GM19043 (cell line): ENCODE results near the gene NTNG1.

ENCODE experiments used
- ATAC-seq: cut with Tn5 transposase; IDR thresholded peaks from one replicate; pipeline ENCODE4 v1.9.1; 2021; ENCODE audit warnings: low read depth; ENCODE audit not compliant: unreplicated experiment

The NTNG1 gene

DNA sequence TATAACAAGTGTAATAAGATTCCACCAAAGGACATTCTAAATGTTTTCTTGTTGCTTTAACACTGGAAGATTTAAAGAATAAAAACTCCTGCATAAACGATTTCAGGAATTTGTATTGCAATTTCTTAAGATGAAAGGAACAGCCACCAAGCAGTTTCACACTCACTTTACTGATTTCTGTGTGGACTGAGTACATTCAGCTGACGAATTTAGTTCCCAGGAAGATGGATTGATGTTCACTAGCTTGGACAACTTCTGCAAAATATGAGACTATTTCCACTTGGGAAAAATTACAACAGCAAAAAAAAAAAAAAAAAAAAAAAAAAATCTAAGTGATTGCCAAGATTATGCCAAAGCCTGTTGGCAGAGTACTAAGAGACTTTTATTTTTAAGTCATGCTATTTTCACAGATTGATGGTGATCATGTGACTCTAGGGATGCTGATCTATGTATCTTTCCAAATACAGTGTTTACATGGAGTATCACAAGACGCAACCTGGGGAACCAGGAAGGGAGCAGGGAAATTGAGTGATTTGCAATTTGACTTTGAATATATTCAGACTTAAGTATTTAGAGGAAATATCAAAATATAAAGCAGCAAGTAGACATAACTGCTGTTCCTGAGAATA, 341.0 kb downstream of the NTNG1 start:
- ATAC-seq, result no peak

DNA sequence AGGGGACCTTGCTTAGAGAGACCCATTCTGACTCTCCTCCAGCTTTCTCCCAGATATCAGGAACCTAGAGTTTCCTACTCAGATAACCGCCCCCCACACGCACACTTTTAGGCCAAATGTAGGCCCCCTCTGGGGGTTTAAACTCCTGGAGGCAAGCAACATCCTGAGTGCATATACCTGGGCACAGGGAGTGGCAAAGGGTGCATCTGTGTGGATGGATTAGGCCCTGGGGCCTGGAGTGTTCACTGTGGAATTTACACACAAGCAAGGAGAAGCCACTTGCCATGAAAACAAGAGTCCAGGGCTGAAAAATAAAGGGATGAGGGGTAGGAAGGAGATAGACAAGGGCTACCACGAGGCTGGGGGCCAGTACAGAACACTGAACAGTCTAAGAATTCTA, 343.1 kb downstream of the NTNG1 start:
- ATAC-seq, result no peak

DNA sequence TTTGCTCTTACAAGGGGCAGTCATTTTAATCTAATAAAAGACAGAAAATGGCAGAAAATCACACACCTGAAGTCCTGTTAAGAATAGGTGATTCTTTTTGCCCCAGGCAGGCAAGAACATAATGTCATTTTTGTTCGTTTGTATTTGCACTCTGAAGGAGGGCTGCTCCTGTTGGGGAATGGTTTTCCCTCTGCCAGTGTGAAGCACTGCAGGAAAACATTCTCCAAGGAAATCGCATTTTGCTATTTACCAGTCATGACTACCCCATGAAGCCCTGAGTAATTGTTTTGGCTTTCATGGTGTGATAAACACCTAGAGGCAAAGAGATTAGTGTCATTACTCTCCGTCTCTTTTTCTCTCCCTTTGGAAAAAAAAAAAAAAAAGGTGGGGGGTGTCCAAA, 345.5 kb downstream of the NTNG1 start:
- no peak for ATAC-seq

DNA sequence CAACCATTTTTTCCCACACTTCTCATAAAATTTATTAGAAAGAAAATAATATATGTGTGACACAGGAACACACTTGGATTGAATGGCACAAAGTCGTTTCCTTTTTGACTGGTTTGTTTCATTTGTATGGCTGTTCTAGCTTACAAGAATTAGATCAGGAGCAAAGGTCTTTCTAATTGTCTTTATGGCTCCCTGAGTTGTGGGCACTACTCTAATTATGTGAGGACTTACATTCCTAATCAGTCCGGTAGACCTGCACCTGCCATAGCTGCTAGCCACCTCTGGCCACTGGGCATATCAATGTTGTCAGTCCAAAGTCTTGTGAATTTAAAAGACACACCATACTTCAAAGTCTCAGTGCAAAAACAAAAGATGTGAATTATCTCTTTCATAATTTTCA, 346.7 kb downstream of the NTNG1 start:
- ATAC-seq, result no peak

DNA sequence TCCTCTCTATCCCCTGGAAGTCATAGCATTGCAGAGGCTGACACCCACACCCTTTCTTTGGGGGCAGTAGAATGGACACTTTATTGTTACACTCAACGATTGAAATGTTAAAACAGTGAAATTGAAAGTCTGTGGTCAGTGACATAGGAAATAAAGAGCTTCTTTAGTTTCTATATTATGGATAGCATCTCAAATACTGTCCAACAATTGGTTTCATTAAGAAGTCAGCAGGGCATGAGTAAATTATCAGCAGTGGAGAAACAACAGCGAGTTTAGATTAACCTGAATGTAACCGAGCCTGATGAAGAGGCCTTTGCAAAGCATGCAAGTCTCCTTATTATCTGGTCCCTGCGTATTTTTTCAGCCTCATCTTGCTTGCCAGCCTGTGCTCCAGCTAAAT, 350.7 kb downstream of the NTNG1 start:
- ATAC-seq, result no peak

DNA sequence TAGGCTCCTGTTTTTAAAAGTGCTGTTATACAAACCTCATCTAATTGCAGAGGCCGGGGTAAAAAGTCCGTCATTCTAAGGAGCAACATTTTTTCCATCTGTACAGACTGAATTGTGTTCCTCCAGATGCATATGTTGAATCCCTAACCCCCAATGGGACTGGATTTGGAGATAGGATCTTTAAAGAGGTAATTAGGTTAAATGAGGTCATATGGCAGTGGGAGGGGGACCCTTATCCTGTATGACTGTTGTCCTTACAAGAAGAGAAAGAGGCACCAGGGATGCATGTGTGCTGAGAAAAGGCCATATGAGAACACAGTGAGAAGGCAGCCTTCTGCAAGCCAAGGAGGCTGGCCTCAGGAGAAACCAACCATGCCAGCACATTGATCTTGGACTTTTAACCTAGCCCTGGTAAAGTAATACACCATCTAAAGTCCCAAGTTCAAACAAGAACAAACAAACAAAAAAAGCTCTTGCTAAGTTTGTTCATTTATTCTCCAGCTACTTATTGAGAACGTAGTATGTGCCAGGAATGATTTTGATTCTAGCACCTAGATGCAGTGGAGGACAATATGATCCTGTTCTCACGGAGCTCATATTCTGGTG, 352.4 kb downstream of the NTNG1 start:
- ATAC-seq, result no peak

DNA sequence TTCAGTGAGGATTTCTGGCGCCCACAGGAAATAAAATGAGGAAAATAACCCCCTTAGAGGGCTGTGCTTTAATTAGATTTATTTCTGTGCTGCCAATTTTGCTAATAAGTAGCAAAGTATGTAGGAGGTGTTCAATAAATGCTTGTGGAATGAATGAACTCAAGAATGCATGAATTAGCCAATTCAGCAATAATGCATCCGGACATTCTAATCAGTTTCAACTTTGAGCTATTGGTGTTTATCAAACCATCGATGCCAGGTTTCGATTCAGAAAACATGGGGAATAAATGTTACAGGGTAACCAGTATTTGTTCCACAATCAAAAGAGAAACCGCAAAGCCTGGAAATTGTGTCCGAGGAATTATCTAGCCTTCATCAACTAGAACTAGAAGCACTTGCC, 353.2 kb downstream of the NTNG1 start:
- ATAC-seq, result no peak

DNA sequence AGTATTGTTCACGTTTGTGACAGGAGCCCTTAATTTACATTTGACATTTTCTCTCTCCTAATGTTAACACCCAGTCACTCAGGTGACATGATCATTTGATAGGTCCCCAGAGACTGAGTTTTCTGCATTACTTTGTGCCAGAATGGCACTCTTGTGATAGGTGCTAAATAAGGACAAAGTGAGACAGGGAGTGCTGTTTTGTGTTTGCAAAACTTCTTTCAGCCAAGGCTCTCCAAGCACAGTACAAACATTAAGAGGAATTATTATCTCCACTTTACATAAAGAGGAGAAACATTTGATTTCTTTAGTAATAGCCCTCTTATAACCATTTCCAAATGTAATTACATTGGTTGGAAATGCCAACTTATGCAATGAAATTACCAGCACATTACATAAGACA, 355.2 kb downstream of the NTNG1 start:
- ATAC-seq, result no peak

DNA sequence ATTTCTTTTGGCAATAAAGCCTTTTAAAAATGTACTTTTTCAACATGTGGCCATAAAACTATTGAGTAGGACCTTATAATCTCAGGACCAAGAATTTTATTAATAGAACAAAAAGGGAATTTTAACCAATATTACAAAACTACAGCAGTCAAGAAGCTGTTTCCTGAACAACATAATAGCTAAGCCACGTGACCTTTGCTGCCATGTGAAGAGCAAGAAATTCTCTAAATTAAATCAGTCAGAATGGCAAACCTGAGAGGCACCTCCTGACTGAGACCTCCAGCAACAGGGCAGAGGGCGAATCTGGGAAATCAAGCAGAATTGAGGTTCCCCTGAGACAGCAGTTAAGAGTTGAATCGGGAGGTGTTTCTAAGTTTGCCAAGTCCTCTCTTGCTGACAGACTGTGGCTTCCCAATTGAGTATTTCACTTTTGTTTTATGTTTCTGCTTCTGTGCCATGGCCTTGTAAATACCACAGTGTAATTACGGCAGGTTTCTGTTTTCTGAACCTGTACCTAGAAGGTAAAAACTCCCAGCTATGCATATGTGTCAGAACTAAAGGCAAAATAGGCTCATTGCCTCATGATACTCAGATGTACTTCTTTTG, 358.4 kb downstream of the NTNG1 start:
- peak; percentile 92 for ATAC-seq

DNA sequence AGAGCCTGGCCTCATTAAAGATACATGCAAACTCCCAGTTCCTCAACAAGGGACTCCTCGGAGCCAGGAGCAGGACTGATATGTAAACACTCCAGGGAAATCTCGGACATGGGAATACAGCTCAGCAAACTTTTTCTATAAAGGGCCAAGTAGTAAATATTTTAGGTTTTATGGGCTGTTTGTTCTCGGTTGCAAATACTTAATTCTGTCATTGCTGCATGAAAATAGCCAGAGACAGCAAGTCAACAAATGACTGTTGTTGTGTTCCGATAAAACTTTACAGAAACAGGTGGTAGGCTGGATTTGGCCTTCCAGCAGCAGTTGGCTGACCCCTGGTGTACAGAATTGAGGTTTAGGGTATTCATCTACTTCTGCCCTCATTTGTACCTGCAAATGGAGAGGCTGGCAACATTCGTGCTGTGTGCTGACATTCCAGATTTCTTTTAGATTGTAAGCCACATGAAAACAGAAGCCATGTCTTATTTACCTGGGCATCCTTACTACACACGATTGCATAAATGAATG, 360.3 kb downstream of the NTNG1 start:
- ATAC-seq, result no peak

DNA sequence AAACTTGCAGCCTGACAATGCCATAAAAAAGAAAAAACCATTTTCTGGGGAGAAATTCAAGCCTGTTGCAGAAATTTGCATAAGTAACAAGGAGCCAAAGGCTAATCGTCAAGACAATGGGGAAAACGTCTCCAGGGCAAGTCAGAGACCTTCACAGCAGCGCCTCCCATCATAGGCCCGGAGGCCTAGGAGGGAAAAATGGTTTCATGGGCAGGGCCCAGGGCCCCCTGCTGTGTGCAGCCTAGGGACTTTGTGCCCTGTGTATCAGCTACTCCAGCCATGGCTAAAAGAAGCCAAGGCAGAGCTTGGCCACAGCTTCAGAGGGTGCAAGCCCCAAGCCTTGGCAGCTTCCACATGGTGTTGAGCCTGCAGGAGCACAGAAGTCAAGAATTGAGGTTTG, 369.5 kb downstream of the NTNG1 start:
- no peak for ATAC-seq

DNA sequence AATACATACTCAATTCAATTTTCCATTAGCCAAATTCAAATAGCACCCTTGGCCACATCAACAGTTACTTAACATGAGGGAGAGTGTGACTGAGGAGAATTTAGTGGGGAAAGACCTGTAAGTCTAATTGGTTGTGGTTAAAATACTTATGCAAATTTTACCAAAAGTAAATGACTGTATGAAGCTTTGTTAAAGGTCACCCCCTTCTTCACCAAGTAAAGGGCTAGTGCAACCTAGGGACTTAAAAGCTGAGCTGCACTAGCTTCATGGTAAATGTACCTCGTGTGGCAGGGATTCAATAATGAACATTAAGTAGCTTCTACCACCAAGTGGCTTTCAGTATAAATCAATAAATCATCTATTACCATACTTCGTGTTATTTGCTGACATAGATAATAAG, 372.0 kb downstream of the NTNG1 start:
- no peak for ATAC-seq

DNA sequence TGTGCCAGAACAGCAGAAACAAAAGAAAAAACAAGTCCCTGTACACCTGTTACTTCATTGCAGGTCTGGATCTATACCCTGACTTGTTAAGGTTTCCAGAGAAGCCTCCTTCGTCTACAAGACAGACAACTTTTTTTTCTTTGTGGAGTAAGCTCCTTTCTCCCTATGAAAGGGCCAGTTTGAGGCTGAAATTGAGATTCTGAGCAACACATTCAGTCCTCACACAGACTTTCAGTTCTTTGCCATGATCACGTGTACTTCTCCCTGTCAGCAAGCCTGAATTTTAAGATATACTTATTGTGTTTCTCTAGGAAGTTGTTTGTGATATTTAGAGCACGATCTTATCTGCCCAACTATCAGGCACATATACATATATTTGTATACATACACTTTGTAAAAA, 374.0 kb downstream of the NTNG1 start:
- ATAC-seq, result no peak

DNA sequence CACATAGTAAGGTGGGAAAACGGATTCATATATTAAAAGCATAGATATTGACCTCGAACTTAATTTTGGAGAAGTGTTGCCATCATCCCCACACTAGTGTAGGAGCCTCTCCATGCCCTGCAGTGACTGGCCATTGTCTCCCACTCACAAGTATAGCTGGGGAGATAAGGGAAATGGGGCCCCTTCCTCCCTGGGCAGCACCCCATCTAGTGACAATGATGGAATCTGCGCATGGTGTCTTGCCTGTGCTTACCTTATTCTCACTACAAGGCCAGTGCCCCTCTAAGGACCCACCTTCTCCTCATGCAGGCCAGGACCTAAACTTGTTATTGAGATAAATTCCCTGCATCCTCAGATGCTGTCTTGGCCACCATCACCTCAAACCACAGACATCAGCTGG, 374.9 kb downstream of the NTNG1 start:
- ATAC-seq, result no peak

DNA sequence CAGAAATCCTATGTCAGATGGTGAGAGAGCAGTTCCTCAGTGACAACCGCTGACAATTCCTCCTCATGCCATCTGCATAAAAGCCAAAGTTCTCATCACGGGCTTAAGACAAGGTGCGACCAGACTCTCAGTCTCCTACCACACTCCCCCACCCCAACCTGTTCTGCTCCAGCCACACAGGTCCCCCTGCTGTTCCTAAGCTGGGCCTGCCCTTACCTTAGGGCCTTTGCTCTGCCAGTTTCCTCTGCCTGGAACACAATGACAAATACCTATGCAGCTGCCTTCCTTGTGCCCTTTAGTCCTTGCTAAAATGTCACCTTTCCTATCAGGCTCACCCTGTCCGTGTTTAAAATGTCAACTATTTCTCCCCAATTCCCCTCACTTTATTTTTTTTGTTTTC, 382.2 kb downstream of the NTNG1 start:
- ATAC-seq, result no peak

DNA sequence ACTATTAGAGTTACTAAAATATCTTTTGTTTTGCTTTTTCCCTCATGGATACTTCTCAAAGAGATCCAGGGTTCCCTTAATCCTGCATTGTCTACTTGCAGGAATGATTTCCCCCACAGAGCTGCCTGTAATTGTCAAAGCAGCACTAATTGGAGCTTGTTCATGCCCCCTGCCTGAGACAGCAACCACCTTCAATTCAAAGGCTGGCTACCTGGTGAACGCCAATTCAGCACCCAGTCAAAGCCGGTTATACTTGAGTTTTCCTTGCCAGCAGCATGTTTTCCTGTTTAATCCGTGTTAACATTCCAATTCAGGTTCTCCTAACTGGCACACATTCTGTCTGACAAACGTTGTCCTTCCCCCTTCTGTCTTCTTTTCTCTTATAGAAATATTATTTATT, 382.9 kb downstream of the NTNG1 start:
- no peak for ATAC-seq

DNA sequence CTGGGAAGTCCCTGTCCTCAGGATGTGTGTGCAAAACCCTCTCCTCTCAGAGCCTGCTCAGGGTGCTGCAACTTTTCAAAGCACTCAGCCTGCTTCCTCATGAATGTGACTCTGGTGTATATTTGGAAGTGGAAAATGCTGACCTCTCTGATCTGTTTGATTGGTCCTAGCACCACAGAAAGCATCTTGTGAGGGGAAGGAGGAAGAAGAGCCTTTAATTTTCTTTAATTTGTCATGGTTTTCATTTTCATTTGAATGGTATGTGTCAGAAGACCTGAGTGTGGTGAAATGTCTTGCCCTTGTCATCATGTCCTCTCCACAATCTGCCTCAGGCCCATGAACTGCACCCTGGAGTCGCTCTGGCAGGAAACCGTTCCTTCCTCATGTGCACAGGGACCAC, 383.5 kb downstream of the NTNG1 start:
- no peak for ATAC-seq

DNA sequence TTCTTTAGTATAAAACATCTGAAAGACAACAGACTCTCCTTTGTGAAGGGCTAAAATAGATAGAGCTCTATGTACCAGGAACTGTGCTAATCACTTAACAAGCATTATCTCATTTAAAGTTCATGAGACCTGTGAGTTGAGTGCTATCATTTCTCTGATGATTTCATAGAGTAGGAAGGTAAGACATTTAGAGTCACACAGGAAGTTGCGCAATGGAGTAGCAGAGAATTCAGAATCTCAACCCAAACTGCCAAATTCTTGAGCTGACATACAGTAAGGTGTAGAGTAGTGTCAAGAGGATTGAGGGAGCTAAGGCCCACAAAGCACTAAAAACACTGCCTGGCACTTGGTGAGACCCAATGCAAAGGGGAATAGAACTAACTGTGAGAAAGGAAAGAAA, 384.3 kb downstream of the NTNG1 start:
- no peak for ATAC-seq

DNA sequence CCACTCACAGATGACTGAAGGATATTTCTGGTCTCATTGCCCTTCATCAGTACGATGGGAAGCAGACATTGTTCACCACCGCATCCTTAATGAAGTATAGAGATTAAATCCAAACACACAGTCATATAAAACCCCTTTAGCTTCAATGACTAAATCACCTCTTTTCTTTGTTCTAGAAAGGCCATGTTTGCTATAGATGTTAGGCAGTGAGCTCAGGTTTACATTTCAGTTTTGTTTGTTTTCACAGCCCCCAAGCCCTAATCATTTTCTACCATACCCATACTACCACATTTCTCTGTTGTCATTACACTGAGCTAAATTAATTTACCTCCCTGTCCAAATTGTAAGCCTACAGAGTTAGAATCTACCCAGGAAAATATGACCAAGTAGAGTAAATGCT, 385.1 kb downstream of the NTNG1 start:
- ATAC-seq, result no peak

DNA sequence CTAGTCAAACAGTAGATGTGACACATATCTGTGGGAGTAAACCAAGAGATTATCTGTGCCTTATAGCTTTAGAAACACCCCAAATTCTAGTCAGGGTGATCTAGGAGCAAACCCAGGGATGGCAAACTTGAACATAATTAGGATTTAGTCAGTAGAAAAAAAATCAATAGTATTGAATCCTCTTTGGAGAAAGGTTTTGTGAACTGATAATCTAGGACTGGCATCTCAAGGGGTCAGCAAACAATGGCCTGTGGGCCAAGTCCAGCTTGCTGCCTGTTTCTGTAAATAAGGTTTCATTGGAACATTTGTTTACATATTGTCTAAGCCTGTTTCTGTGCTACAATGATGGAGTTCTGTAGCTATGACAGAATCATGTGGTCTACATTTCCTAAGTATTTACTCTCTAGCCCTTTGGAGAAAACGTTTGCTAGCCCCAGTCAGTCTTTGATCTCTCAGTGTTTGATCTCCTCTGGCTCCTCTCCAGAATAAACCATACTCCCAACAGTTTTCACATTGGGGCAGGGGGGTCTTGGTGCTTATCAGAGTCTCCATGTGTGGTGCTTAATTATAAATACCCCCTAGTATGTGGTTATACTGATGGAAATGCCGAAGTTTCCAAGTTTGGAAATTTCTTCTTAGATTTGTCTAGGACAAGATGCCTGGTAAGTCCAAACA, 385.8 kb downstream of the NTNG1 start:
- ATAC-seq, result no peak

DNA sequence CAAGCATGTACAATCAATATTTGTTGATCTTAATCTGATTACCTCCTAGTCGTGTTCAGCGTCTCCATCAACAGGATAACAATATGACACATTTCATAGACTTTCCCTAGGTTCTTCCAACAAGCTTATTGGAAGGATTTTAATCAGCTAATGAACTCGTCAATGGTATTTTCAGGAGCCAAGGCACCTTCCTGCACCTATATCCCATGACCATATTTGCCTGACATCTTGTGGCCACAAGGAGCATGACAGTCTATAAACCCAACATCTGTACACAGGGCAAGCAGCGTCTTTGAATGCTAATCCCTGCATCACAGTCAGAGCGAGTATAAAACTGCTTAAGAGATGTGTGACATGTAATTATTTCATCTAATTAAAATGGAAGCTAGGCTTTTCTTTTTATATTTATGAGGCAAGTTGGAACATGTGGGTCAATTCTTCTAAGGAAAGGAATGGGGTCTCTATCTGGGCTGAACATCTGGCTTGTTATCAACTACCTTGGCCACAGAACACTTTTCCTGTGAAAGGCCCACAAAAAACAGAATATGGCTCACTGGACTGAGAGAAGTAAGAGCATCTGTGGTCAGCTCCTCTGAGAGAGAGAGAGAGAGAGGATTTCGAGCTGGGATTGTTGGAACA, 388.8 kb downstream of the NTNG1 start:
- peak; percentile 99 for ATAC-seq
